Glutamatergic neuron (in vitro differentiated cells): ENCODE data around the gene FCRL6. TPM values are rescaled to one million over a fixed set of nuclear protein-coding genes. Genes with fewer than 3 reads are reported as not detected.

Experiments
- DNase-seq: peaks from one replicate; pipeline ENCODE4 v3.0.0; 2022
- H3K27ac Mint-ChIP-seq: one replicate; pipeline ENCODE4 v1.8.0; 2020; ENCODE audit warnings: mild to moderate bottlenecking, mixed read lengths, inconsistent platforms; ENCODE audit not compliant: unreplicated experiment
- H3K27me3 Mint-ChIP-seq: one replicate; pipeline ENCODE4 v1.8.0; 2020; ENCODE audit warnings: mild to moderate bottlenecking, moderate library complexity, mixed read lengths, inconsistent platforms; ENCODE audit not compliant: unreplicated experiment
- H3K36me3 Mint-ChIP-seq: one replicate; pipeline ENCODE4 v1.8.0; 2020; ENCODE audit warnings: mild to moderate bottlenecking, mixed read lengths, inconsistent platforms; ENCODE audit not compliant: unreplicated experiment
- H3K4me1 Mint-ChIP-seq: one replicate; pipeline ENCODE4 v1.8.0; 2020; ENCODE audit warnings: mild to moderate bottlenecking, low read depth, mixed read lengths, inconsistent platforms; ENCODE audit not compliant: unreplicated experiment
- H3K4me3 Mint-ChIP-seq: one replicate; pipeline ENCODE4 v1.8.0; 2020; ENCODE audit warnings: mild to moderate bottlenecking, mixed read lengths, inconsistent platforms; ENCODE audit not compliant: unreplicated experiment
- H3K9me3 Mint-ChIP-seq: one replicate; pipeline ENCODE4 v1.8.0; 2020; ENCODE audit warnings: mild to moderate bottlenecking, moderate library complexity, mixed read lengths, inconsistent platforms; ENCODE audit not compliant: unreplicated experiment
- CTCF ChIP-seq: fragments of 200-600 bp; sonication (generic); IDR thresholded peaks from one replicate; pipeline ENCODE4 v1.5.0; 2021; ENCODE audit not compliant: partially characterized antibody, unreplicated experiment
- total RNA-seq: library from RNA; stranded (reverse); fragmentation: NEBNext Ultra II Directional; extraction: Animal tissue kit (Norgen Biotek cat#: 25700); gene quantifications from one replicate; pipeline ENCODE4 v1.2.1, GENCODE V29; 2021; ENCODE audit not compliant: unreplicated experiment

Gene FCRL6
- total RNA-seq, 1 donor from 2014 or later = not detected

- H3K9me3 Mint-ChIP-seq = no peaks in the 10 kb centered on the region
- peaks cover 8% of the 10 kb centered on the region for H3K27me3 Mint-ChIP-seq
- no peak overlapping the region for H3K27ac Mint-ChIP-seq
- no peaks in the 10 kb centered on the region for H3K36me3 Mint-ChIP-seq
- no peak for TF ChIP-seq CTCF
- H3K4me1 Mint-ChIP-seq = peaks cover 6% of the 10 kb centered on the region
- no peak overlapping the region for H3K4me3 Mint-ChIP-seq
- DNase-seq = no peak
Observed at GRCh38 chr1:159835356-159835755, 33.2 kb downstream of the FCRL6 start.

- no peak for TF ChIP-seq CTCF
- H3K4me1 Mint-ChIP-seq = peaks cover 6% of the 10 kb centered on the region
- H3K27ac Mint-ChIP-seq = no peak overlapping the region
- H3K27me3 Mint-ChIP-seq = peaks cover 8% of the 10 kb centered on the region
- no peak for DNase-seq
- H3K9me3 Mint-ChIP-seq = no peaks in the 10 kb centered on the region
- H3K36me3 Mint-ChIP-seq = no peaks in the 10 kb centered on the region
- H3K4me3 Mint-ChIP-seq = no peak overlapping the region
Observed at GRCh38 chr1:159835862-159836525, 33.8 kb downstream of the FCRL6 start.

GRCh38 chr1:159838715-159839114, 36.6 kb downstream of the FCRL6 start:
- Mint-ChIP-seq H3K4me1 (peaks cover 2% of the 10 kb centered on the region), H3K4me3 (no peak overlapping the region), H3K27ac (no peak overlapping the region), H3K36me3 (no peaks in the 10 kb centered on the region), H3K9me3 (no peaks in the 10 kb centered on the region), H3K27me3 (peaks cover 8% of the 10 kb centered on the region)
- TF ChIP-seq CTCF = no peak
- DNase-seq = no peak

GRCh38 chr1:159839116-159839849, 37.1 kb downstream of the FCRL6 start:
- H3K4me3 Mint-ChIP-seq = no peak overlapping the region
- peaks cover 4% of the 10 kb centered on the region for H3K4me1 Mint-ChIP-seq
- H3K27me3 Mint-ChIP-seq = peaks cover 8% of the 10 kb centered on the region
- no peak for DNase-seq
- H3K27ac Mint-ChIP-seq = no peak overlapping the region
- no peaks in the 10 kb centered on the region for H3K9me3 Mint-ChIP-seq
- H3K36me3 Mint-ChIP-seq = no peaks in the 10 kb centered on the region
- no peak for TF ChIP-seq CTCF

- Mint-ChIP-seq H3K36me3 (no peaks in the 10 kb centered on the region), H3K27ac (no peak overlapping the region), H3K9me3 (no peaks in the 10 kb centered on the region), H3K4me3 (no peak overlapping the region), H3K4me1 (peaks cover 2% of the 10 kb centered on the region), H3K27me3 (peaks cover 5% of the 10 kb centered on the region)
- no peak for TF ChIP-seq CTCF
- DNase-seq = no peak
Observed at GRCh38 chr1:159841749-159842148, 39.6 kb downstream of the FCRL6 start.
